Neuronal stem cell (in vitro differentiated cells): Measurements from ENCODE around the gene CIDEA.

Experiments
- DNase-seq: peaks from one replicate; pipeline ENCODE4 v3.0.0-alpha.2; 2013; ENCODE audit warnings: low spot score
- H2AFZ ChIP-seq: one replicate; pipeline ENCODE4 v1.6.1; 2013; ENCODE audit warnings: mild to moderate bottlenecking, low read length, inconsistent platforms
- H2AK5ac ChIP-seq: 2 replicates; pipeline ENCODE4 v1.6.1; 2013; ENCODE audit warnings: low read depth, mild to moderate bottlenecking, inconsistent platforms, low read length, moderate library complexity, mixed read lengths
- H2BK120ac ChIP-seq: 2 replicates; pipeline ENCODE4 v1.6.1; 2013; ENCODE audit warnings: low read depth, mild to moderate bottlenecking, inconsistent platforms, low read length, moderate library complexity, mixed read lengths
- H2BK12ac ChIP-seq: one replicate; pipeline ENCODE4 v1.6.1; 2013; ENCODE audit warnings: low read length, inconsistent platforms
- H2BK15ac ChIP-seq: 2 replicates; pipeline ENCODE4 v1.6.1; 2013; ENCODE audit warnings: mild to moderate bottlenecking, low read length, inconsistent platforms, mixed read lengths
- H2BK5ac ChIP-seq: one replicate; pipeline ENCODE4 v1.6.1; 2013; ENCODE audit warnings: inconsistent platforms, mild to moderate bottlenecking, low read length, moderate library complexity
- H3K14ac ChIP-seq: one replicate; pipeline ENCODE4 v1.6.1; 2013; ENCODE audit warnings: low read length, inconsistent platforms
- H3K18ac ChIP-seq: 2 replicates; pipeline ENCODE4 v1.6.1; 2013; ENCODE audit warnings: low read length, inconsistent platforms
- H3K23ac ChIP-seq: 2 replicates; pipeline ENCODE4 v1.6.1; 2013; ENCODE audit warnings: low read depth, mild to moderate bottlenecking, mixed read lengths, low read length, inconsistent platforms; ENCODE audit not compliant: poor library complexity
- H3K27ac ChIP-seq: replicated peaks from 3 replicates; pipeline ENCODE4 v1.5.1; 2013; ENCODE audit warnings: low read length, inconsistent platforms
- H3K27me3 ChIP-seq, 3 experiments: 2 replicates each; pipeline ENCODE4 v1.6.1; 2013; ENCODE audit warnings: low read length in 3 of 3, mild to moderate bottlenecking in 2 of 3, inconsistent platforms in 1 of 3, low read depth in 1 of 3, mixed read lengths in 1 of 3, moderate library complexity in 1 of 3; ENCODE audit not compliant: control insufficient read depth in 3 of 3, insufficient read depth in 3 of 3
- H3K36me3 ChIP-seq, 2 donors: replicated peaks in 1 of 2; 2 replicates each; pipeline ENCODE4 v1.6.1; 2013; ENCODE audit warnings: low read length in 2 of 2; ENCODE audit not compliant: control insufficient read depth in 2 of 2, insufficient read depth in 2 of 2
- H3K4ac ChIP-seq: 2 replicates; pipeline ENCODE4 v1.6.1; 2013; ENCODE audit warnings: inconsistent platforms, mild to moderate bottlenecking, low read length, moderate library complexity
- H3K4me1 ChIP-seq, 2 donors: 1 replicate in 1 of 2; 2 replicates in 1 of 2; pipeline ENCODE4 v1.6.1; 2013; ENCODE audit warnings: low read length in 2 of 2, low read depth in 1 of 2; ENCODE audit not compliant: control insufficient read depth in 2 of 2, insufficient read depth in 1 of 2
- H3K4me2 ChIP-seq: one replicate; pipeline ENCODE4 v1.6.1; 2013; ENCODE audit warnings: mild to moderate bottlenecking, low read length, inconsistent platforms; ENCODE audit not compliant: insufficient read depth, poor library complexity, severe bottlenecking
- H3K4me3 ChIP-seq, 2 donors: 2 replicates each; pipeline ENCODE4 v1.5.1; 2013; ENCODE audit warnings: low read length in 2 of 2, mild to moderate bottlenecking in 2 of 2, inconsistent platforms in 1 of 2, moderate library complexity in 1 of 2
- H3K79me1 ChIP-seq: one replicate; pipeline ENCODE4 v1.6.1; 2013; ENCODE audit warnings: low read depth, mild to moderate bottlenecking, inconsistent platforms, low read length, moderate library complexity
- H3K9ac ChIP-seq: one replicate; pipeline ENCODE4 v1.6.1; 2013; ENCODE audit warnings: mild to moderate bottlenecking, low read depth, low read length, inconsistent platforms; ENCODE audit not compliant: poor library complexity
- H3K9me3 ChIP-seq, 2 donors: replicated peaks in 1 of 2; 2 replicates each; pipeline versions ENCODE3 to v1.6.1; 2013; ENCODE audit warnings: low read length in 2 of 2, mild to moderate bottlenecking in 2 of 2, inconsistent platforms in 1 of 2, low read depth in 1 of 2, mixed read lengths in 1 of 2, moderate library complexity in 1 of 2; ENCODE audit not compliant: control insufficient read depth in 2 of 2, insufficient read depth in 1 of 2
- H4K8ac ChIP-seq: one replicate; pipeline ENCODE4 v1.6.1; 2013; ENCODE audit warnings: low read depth, mild to moderate bottlenecking, inconsistent platforms, low read length, moderate library complexity
- H4K91ac ChIP-seq: one replicate; pipeline ENCODE4 v1.6.1; 2013; ENCODE audit warnings: low read length, low read depth, mild to moderate bottlenecking, inconsistent platforms; ENCODE audit not compliant: poor library complexity
- WGBS, 2 donors: extraction: QIAGEN DNeasy Blood & Tissue Kit; methylation state at CpG; one replicate each; pipeline ENCODE4 v1.1.7; 2013; ENCODE audit warnings: missing lambda C conversion rate in 2 of 2, mixed read lengths in 1 of 2; ENCODE audit not compliant: insufficient read length in 2 of 2, insufficient replicate concordance in 1 of 2; ENCODE audit errors: extremely low coverage in 2 of 2; 5-methylcytosine and 5-hydroxymethylcytosine counted together

CIDEA gene

DNA sequence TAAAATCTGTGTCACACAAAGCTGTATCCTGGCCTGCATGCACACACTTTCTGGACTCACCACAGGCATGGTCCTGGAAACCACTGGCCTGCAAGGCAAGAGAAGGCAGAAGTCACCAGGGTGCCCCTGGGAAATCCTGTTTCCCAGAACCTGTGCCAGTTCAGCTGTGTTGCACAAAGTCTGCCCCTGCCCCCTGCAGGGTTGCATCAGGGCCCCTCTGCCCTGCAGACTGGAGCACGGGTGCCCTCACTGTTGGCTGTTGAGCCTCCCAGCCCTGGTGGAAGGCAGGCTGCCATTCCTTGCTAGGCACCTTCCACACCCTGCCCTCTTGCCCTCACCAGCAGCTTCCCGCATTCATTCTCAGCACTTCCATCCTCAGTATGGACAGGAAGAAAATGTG, 35.9 kb downstream of the CIDEA start:
- no CpG with 5 or more reads among the region's 2 CpGs for WGBS, 2 donors
- peak overlapping the region; percentile 58 for H2BK12ac ChIP-seq

DNA sequence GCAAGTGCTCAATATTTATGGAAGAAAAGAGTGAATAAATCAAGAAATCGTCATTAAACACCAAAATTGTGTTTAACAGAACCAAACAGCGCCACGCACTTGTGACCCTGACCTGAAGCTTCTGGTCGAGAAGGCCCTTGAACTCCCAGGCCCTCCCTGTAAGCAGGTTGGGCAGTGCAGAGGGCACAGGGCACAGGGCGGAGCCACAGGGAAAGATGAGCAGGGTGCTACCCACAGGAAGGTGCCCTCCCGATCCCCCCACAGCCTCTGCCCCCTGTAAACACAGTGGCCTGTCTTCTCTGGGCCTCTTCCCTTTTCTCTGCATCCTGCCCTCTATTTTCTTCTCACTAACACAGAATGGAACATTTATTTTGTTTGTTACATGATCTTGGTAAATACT, 37.0 kb downstream of the CIDEA start:
- Histone ChIP-seq H3K23ac (no peak overlapping the region), H3K27ac (no peak overlapping the region), H2BK120ac (no peak overlapping the region), H3K27me3 (peaks cover 7 to 55% (median 24%) of the 10 kb centered on the region in 3 experiments), H2BK5ac (no peak overlapping the region), H2BK12ac (no peak overlapping the region), H3K9me3 (no peaks in the 10 kb centered on the region), H3K4me1 (peaks cover 12 to 15% of the 10 kb centered on the region in 2 donors), H2AFZ (no peak overlapping the region), H2BK15ac (no peak overlapping the region), H3K4me3 (no peak overlapping the region), H3K36me3 (no peaks in the 10 kb centered on the region), H3K4ac (no peak overlapping the region), H3K79me1 (peaks cover 2% of the 10 kb centered on the region), H3K18ac (peak overlapping the region; percentile 80), H3K14ac (no peak overlapping the region), H3K4me2 (no peak overlapping the region), H4K8ac (no peak overlapping the region), H3K9ac (no peak overlapping the region), H2AK5ac (no peak overlapping the region), H4K91ac (no peak overlapping the region)
- no CpG with 5 or more reads among the region's 6 CpGs for WGBS, 2 donors
- DNase-seq: no peak

More for the DNA sequence above, 35.9 kb downstream of the CIDEA start:
- Histone ChIP-seq H3K4ac (no peak overlapping the region), H2AFZ (no peak overlapping the region), H3K4me1 (peaks cover 12 to 15% of the 10 kb centered on the region in 2 donors), H2BK120ac (no peak overlapping the region), H4K91ac (no peak overlapping the region), H4K8ac (peak overlapping the region; percentile 1), H3K9me3 (no peaks in the 10 kb centered on the region), H3K9ac (no peak overlapping the region), H3K79me1 (peaks cover 2% of the 10 kb centered on the region), H3K36me3 (no peaks in the 10 kb centered on the region), H2BK5ac (no peak overlapping the region), H3K27me3 (peaks cover 7 to 63% (median 24%) of the 10 kb centered on the region in 3 experiments), H3K4me3 (no peak overlapping the region), H2AK5ac (no peak overlapping the region), H3K4me2 (no peak overlapping the region), H3K14ac (peak overlapping the region; percentile 31), H2BK15ac (peak overlapping the region; percentile 49), H3K18ac (peak overlapping the region; percentile 66), H3K23ac (peak overlapping the region; percentile 93), H3K27ac (no peak overlapping the region)
- DNase-seq: no peak

DNA sequence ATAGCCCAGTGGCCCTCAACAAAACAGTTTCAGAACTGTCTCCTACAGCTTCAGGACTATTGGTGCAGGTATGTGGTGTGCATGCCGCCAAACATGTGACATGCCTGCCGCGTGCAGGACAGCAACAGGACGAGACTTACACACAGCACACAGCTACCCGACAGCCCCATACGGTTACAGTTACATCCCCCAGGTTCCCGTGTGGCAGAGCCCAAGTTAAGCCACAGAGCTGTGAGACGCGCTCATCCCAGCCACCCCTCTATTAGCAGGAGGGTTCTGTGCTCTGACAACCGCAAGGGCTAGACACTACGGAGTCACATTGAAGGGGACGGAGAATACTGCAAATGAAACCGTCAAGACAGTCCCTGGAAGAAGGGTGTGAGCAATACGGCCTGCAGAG, 37.5 kb downstream of the CIDEA start:
- Histone ChIP-seq H2BK15ac (no peak overlapping the region), H3K14ac (no peak overlapping the region), H2BK12ac (no peak overlapping the region), H2BK5ac (no peak overlapping the region), H2BK120ac (no peak overlapping the region), H3K79me1 (peaks cover 2% of the 10 kb centered on the region), H3K9me3 (no peaks in the 10 kb centered on the region), H3K9ac (no peak overlapping the region), H3K4me2 (no peak overlapping the region), H3K18ac (peak overlapping the region; percentile 77), H3K27ac (no peak overlapping the region), H3K23ac (no peak overlapping the region), H2AFZ (no peak overlapping the region), H3K4ac (no peak overlapping the region), H3K27me3 (peaks cover 7 to 51% (median 24%) of the 10 kb centered on the region in 3 experiments), H3K4me3 (no peak overlapping the region), H4K8ac (no peak overlapping the region), H3K36me3 (no peaks in the 10 kb centered on the region), H3K4me1 (peaks cover 12 to 15% of the 10 kb centered on the region in 2 donors), H4K91ac (no peak overlapping the region), H2AK5ac (no peak overlapping the region)
- no peak for DNase-seq
- WGBS, 2 donors: no CpG with 5 or more reads among the region's 14 CpGs

DNA sequence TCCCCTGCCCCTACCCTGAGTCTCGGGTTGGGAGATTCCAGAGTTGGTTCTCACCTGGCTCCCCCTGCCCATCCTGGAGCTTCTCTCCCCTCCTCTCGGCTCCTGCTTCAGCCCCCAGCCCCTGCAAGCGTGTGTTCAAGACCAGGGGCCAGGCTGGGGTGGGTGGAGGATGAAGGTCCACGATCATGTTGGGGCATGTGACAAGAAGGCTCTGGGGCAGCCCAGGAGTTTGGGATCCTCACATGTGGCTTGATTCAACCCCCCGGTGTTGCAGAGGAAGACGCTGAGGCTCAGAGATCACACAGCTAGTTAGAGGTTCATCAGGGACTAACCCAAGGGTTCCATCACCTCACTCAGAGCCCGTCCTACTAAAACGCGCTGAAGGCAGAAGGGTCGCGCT, 39.7 kb downstream of the CIDEA start:
- peaks cover 2% of the 10 kb centered on the region for H3K79me1 ChIP-seq
- H3K18ac ChIP-seq: no peak overlapping the region
- no peak overlapping the region for H3K23ac ChIP-seq
- peak overlapping the region; percentile 12 for H3K9ac ChIP-seq
- no peak overlapping the region for H3K4me2 ChIP-seq
- no peak overlapping the region for H3K27ac ChIP-seq
- no peaks in the 10 kb centered on the region for H3K36me3 ChIP-seq
- H3K27me3 ChIP-seq: peaks cover 0 to 30% (median 4%) of the 10 kb centered on the region in 3 experiments
- H2BK120ac ChIP-seq: no peak overlapping the region
- H4K91ac ChIP-seq: no peak overlapping the region
- no peak overlapping the region for H3K4ac ChIP-seq
- peaks cover 0 to 3% of the 10 kb centered on the region in 2 donors for H3K4me1 ChIP-seq
- H4K8ac ChIP-seq: no peak overlapping the region
- H2AFZ ChIP-seq: no peak overlapping the region
- H2BK15ac ChIP-seq: no peak overlapping the region
- peak overlapping the region; percentile 89 for H2AK5ac ChIP-seq
- WGBS, 2 donors: no CpG with 5 or more reads among the region's 11 CpGs
- H3K4me3 ChIP-seq: no peak overlapping the region
- no peak overlapping the region for H2BK5ac ChIP-seq
- no peak overlapping the region for H2BK12ac ChIP-seq
- H3K9me3 ChIP-seq: no peaks in the 10 kb centered on the region
- no peak overlapping the region for H3K14ac ChIP-seq
- DNase-seq: no peak
